ENCODE data around the gene CHCHD1.
"Not testable (repeated sequence)": the region's sequence is repeated elsewhere in the genome, so short reads cannot be mapped to it uniquely, and the experiment has no call there.

Gene CHCHD1

DNA sequence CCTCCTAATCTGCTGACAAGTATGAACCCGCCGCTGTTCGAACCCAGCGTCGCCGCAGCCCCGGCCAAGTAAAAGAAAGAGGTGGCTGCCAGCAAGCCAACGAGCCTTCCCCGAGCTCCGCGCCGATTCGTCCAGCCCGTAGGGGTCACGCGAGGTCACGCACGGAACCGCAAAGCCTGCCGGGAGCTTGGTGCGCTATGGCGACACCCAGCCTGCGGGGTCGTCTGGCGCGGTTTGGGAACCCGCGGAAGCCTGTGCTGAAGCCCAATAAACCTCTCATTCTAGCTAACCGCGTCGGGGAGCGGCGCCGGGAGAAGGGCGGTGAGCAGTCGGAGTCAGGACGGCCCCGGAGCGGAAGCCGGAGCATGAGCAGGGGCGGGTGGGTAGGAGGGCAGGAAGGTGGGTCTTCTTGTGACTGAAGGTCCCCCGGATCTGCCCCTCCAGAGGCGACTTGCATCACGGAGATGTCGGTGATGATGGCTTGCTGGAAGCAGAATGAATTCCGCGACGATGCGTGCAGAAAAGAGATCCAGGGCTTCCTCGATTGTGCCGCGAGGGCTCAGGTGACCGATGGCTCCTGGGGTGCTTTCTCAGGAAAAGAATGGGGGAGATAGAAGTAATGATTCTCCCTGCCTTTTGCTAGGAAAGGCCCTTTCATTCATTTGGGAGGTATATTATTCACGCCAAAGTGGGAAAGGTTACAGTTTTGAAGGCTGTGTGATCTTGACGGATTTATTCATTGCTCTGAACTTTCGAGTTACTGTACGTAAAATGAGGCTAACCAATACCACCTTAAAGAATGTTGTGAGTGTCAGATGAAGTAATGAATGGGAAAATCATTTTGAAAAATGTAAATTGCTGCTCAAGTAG, at the start of gene CHCHD1:
Gene CHCHD1 (plus strand): TSS at position 170 of the 870 bp plus-strand sequence. CDS start 28 bp downstream, at position 198.
- peak; percentile 86 to 91 (median 87) for DNase-seq (ENCODE audit: low read depth in 3 of 3)

DNA sequence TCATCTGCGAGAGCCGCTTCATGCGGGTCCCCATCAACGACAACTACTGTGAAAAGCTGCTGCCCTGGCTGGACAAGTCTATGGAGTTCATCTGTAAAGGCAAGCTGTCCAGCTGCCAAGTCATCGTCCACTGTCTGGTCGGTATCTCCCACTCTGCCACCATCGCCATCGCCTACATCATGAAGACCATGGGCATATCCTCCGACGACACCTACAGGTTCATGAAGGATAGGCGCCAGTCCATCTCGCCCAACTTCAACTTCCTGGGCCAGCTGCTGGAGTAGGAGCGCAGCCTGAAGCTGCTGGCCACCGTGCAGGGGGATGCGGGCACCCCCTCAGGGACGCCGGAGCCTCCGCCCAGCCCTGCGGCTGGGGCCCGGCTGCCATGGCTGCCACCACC, 49.4 kb upstream of the CHCHD1 start:
- DNase-seq (ENCODE audit: low read depth in 3 of 3): no peak

DNA sequence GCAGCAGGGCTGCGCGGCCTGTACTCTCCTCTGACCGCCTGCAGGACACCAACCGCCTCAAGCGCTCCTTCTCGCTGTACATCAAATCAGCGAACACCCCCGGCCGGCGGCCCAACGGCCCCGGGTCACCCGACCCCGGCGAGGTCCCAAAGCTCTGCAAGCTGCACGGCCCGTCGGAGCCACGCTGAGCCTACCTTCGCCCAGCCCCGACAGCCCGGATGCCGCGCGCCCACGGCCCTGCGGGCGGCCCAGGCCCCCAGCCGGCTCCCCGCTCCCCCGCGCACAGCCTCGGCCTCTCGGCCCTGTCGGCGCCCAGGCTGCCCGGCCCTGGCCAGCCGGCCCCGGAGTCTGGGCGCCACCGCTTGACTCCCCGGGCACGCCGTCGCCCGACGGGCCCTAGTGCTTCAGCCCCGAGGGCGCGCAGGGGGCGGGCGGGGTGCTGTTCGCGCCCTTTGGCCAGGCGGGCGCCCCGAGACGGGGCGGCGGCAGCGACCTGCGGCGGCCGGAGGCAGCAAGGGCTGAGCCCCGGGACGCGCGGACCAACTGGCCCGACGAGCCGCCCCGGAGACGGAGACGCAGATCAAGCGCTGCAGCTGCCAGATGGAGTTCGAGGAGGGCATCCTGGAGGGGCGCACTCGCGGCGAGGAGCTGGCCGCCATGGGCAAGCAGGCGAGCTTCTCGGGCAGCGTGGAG, 48.8 kb upstream of the CHCHD1 start:
- DNase-seq (ENCODE audit: low read depth in 3 of 3): no peak

DNA sequence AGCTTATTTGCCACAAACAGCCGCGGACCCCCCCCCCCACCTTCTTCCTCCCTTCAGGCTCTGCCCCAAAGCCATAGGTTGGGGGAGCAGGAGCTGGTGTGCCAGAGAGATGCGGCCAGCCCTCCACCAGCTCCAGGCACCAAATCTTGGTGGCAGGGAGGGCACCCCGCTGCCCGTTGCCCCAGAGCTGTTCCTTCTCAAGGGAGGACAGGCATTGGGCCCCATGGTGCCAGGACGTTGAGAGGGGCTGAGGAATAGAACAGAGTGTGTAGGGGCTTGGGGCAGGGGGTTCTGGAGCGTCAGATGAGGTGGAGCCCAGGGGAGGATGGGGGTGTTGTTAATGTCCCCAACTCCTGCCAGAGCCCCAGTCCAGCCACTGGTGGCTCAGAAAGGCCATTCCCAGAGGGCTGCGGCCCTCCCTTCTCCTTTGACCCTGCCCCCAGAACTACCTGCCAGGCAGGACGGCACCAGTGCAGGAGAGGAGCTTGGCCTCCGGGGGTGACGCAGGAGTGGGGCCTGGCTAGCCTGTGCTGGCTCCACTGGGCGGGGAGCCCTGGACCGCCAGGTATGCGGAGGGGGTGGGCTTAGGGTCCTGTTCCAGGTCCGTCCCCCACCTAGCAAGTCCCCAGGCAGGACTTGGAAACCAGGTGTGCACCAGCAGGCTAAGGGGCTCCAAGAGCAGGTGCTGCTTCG, 47.7 kb upstream of the CHCHD1 start:
- no peak for DNase-seq (ENCODE audit: low read depth in 3 of 3)

DNA sequence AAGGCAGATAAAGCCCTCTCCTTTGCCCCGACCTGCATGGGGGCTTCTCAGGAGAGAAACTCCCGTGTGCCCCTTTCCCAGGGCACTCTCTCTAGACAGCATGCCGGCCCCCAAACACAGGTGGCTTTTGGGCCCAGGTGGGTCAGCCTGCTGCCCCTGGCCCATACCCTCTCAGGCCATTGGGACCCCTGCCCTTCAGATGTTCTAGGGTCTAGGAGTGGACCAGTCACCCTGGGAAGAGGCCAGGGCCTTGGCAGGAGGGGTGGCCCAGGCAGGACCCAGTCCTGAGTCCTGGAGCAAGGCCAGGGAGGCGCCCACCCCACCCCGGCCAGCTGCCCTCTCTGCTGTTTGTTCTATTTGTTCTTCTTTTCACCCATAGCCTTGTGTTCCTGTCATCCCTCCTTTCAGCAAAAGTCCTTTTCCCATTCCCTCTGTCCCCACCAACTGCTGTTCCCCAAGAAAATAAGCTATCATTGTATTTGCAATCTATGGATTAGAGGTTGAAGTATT, 47.0 kb upstream of the CHCHD1 start:
- no peak for DNase-seq (ENCODE audit: low read depth in 3 of 3)

DNA sequence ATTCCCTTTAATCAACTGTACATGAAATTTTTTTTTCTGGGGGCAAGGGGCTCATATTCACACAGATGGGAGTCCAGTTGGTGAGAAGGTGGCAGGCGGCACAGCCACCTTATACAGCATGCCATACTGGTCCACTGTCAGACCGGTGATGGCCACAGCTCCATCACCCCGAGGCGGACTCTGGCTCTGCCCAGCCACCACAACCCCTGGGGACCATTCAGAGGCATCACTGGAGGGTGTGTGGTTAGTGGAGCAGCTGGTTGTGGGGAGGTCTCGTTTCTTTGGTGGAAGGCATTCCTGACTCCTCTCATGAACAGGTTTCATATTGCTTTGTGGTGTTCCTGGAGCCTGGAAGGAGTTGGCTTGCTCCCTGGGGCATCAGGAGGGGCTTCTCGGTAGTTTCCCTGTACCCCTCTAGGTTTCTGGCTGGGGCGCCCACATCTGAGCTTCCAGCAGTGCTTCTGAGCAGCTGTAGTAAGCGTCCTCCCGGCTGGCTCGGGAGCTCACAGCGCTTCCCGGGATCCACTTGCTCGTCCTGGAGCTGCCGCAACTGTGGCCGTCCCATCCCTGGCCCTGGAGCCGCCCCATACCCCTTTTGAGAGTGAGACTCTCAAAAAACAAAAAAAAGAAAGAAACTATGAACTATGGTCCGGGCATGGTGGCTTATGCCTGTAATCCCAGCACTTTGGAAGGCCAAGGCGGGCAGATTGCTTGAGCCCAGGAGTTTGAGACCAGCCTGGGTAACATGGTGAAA, 41.2 kb upstream of the CHCHD1 start:
- not testable (repeated sequence) for DNase-seq (ENCODE audit: low read depth in 3 of 3)

DNA sequence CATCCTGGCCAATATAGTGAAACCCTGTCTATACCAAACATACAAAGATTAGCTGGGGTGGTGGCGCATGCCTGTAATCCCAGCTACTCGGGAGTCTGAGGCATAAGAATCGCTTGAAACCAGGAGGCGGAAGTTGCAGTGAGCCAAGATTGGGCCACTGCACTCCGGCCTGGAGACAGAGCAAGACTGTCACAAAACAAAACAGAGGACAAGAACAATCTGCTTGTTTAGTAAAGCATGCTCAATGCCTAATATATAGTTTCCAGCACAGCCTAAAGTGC, 39.5 kb upstream of the CHCHD1 start:
- DNase-seq (ENCODE audit: low read depth in 3 of 3): no peak

DNA sequence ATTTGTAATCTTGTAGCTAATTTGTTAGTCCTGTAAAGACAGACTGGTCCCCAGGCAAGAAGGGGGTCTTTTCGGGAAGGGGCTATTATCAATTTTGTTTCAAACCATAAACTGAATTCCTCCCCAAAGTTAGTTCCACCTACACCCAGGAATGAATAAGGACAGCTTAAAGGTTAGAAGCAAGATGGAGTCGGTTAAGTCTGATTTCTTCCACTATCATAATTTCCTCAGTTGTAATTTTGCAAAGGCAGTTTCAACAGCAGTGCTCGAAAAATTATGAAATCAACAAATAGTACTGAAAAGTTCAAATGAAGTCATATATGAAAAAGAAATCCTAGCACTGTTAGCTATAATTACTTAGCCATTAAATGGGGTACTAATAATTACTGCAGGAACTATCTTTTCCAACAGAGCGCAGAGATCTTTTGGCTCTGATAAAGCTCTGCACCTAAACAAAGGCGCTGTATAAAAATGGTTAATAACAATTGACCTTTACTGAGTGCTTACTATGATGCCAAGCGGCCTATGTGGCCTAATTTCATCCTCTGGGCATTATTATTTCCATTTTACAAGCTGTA, 38.4 kb upstream of the CHCHD1 start:
- no peak for DNase-seq (ENCODE audit: low read depth in 3 of 3)

DNA sequence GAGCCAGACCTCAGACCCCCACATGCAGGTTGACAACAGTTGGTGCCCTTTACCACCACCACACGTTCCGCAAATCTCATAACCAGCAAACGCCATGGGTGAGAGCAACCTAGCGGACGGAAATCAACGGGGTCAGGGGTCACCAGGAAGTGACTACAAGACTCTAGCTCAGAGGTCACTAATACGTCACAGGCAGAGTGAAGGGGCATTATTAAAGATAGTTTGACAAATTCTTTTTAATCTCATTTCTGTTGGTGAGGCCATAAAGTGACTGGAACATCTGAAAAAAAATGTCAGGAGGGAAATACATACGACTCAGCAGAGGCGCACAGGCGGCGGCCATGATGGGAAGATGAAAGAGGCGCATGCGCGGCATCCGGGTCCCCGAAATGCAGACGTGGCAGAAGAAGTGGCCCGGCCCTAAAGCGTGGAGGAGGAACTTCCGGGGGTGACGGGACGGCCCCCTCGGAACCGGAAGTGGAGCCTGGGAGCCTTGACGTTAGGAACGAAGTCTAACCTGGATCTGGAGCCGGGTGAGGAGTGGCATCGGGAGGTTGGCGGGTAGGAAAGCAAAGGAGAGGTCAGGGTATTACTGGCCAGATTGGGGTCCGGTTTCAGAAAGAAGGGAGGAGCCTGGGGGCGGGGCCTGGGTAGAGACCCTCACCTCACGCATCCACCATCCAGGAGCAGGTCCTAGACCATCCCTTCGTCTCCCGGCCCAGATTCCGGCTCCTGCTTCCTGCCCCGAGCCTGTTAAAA, 37.8 kb upstream of the CHCHD1 start, which contains the start of gene SEC24C:
Gene SEC24C (plus strand): TSS at position 468 of the 759 bp plus-strand sequence. CDS start 2,461 bp downstream, outside the sequence.
- DNase-seq (ENCODE audit: low read depth in 3 of 3): peak; percentile 89 to 93 (median 92)

DNA sequence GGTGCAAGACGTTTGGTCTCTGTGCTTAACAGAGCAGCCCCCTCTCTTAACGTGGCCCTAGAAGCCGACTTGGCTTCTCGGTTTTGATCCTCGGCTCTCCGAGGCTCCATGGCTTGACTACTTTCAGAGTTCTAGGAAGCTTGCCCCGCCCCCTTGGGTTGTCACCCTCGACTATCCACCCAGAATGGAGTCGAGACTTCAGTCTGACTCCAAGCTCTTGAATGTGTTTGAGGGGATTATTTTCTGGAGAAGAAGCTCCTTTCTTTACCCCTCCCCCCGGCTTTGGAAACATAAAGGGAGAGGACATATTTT, 37.2 kb upstream of the CHCHD1 start:
- peak; percentile 37 to 65 (median 44) for DNase-seq (ENCODE audit: low read depth in 3 of 3)

DNA sequence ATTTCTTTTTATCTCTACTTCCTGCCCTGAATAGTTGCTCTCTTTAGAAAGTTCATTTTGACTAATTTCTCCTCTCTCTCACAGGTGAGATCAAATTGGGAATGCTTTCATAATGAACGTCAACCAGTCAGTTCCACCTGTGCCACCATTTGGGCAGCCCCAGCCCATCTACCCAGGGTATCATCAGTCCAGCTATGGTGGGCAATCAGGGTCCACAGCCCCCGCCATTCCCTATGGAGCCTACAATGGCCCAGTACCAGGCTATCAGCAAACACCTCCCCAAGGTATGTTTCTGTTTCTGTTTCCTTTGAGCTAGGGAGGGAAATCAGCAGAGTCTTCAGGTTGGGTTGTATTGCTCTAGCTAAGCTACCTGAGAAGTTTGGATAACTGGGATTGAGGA, 35.1 kb upstream of the CHCHD1 start:
- no peak for DNase-seq (ENCODE audit: low read depth in 3 of 3)

DNA sequence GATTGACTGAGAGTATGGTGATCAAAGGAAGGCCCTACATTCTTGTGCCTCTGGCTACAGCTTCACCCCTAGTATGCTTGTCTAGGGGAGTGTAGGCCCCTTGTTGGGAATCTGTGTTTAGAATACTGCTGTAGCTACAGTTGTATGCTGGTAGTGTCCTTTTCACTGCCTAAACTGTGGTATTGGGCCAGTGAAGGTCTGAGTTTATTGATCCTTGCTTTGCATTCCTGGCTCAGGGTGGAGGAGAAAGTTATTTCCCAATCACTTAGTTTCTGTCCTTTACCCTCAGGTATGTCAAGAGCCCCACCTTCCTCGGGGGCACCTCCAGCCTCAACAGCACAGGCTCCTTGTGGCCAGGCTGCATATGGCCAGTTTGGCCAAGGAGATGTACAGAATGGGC, 31.0 kb upstream of the CHCHD1 start:
- DNase-seq (ENCODE audit: low read depth in 3 of 3): no peak

DNA sequence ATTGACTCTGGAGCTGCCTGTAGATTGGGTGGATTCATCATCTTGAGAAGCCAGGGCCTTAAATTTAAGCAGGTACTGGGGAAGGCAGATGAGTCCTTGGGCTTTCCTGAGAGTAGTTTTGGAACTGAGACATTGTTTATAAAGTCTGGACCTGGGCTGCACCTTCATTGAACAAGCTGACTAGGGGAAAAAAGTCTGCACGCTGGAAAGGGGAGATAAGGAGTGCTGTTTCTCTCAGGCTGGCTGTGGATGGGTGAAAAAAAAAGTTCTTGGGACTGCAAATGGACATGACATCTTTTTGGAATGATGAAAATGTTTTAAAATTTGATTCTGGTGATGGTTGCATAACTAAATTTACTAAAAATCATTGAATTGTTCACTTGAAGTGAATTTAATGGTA, 25.7 kb upstream of the CHCHD1 start:
- DNase-seq (ENCODE audit: low read depth in 3 of 3): no peak

DNA sequence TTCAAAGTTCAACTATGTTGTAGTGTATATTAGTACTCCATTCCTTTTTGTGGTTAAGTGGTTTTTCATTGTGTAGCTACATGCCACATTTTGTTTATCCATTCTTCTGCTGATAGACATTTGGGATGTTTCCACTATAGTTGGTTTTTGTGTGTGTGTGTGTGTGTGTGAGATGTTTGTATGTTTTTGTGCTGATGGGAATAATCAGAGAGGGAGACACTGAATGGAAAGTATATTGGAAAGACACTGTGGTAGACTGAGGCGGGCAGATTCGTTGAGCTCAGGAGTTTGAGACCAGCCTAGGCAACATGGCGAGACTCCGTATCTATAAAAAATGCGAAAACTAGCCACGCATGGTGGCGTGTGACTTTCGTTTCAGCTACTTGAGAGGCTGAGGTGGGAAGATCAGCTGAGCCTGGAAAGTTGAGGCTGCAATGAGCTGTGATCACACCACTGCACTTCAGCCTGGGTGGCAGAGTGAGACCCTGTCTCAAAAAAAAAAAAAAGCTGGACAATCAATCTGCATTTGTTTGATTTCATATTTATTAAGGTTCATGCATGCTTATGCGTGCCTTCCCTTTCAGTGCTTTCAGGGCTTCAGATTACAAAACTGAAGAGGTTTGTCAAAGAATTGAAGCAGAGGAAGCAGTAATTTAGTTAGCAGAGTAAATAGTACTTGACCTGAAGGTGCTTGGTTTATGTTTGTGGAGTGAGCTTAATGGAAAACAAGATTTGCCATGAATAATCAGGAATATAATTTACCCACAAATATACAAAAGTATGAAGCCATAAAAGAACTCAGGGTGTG, 22.9 kb upstream of the CHCHD1 start:
- no peak for DNase-seq (ENCODE audit: low read depth in 3 of 3)

DNA sequence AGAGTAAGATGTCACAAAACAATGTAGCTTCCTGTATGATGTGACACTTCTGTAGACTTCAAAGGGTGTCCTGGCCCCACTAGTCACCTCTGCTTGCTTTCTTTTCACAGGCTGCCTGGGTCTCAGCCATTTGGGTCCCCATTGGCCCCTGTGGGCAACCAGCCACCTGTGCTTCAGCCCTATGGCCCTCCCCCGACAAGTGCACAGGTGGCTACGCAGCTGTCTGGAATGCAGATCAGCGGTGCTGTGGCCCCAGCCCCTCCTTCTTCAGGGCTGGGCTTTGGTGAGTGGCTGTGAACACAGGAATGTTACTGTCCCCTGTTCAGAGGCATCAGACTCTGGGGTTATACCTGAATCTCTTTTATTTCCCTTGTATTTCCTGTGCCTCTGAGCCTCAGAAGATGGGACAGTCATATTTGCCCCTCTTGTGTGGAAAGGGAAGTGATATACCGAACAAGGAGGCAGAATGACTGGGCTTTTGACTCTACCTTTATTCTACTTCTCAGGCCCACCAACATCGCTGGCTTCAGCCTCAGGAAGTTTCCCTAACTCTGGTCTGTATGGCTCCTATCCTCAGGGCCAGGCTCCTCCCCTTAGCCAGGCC, 22.2 kb upstream of the CHCHD1 start:
- DNase-seq (ENCODE audit: low read depth in 3 of 3): no peak

DNA sequence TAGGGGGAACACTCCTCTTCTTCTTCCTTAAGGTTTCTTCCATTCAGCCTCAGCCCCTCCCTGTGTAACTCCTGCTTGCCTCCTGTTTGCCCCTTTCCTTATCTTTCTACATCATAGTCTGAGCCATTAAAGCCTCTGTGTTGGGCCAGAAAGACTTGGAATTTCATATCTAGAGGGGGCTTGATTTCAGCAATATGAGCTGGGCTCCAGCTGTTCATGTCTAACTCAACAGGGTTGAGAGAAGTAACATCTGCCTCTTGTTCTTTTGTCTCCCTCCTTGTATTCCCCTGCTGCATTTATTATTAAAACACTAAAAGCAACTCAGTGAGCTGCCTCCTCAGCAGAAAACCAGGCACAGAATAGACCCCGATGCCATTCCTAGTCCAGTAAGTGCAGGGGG, 20.1 kb upstream of the CHCHD1 start:
- DNase-seq (ENCODE audit: low read depth in 3 of 3): no peak

DNA sequence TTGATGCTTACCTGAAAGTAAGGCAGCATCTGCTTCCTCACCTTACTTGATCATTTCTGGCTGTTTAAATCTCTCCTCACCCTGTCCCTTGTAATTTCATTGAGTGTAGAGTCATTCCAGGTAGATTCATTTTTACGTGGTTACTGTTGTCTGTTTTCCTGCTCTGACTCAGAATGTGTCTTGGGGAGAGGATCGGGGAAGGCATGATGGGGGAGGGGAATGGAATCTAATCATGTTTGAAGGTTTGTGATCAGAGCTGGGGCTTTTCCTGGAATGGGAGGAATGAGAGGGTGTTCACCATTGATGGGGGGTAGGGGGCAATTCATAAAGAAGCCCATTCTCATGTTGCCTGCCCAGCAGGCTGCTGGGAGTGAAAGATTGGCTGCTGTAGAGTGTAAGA, 18.9 kb upstream of the CHCHD1 start:
- DNase-seq (ENCODE audit: low read depth in 3 of 3): no peak

DNA sequence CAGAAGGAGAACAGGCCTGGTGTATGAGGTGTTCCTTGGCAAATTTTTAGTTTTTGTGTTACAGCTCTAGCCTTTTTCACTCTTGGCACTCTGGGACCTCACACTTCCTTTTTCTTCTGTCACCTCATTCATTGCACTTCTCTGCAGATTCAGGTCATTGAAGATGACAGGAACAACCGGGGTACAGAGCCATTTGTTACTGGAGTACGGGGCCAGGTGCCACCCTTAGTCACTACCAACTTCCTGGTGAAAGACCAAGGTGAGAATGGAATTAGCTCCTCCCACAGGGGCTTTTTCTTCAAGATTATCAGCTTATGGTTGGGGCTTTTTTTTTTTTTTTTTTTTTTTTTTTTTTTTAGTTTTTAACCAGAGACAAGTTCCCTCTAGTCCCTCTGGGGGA, 18.5 kb upstream of the CHCHD1 start:
- no peak for DNase-seq (ENCODE audit: low read depth in 3 of 3)

DNA sequence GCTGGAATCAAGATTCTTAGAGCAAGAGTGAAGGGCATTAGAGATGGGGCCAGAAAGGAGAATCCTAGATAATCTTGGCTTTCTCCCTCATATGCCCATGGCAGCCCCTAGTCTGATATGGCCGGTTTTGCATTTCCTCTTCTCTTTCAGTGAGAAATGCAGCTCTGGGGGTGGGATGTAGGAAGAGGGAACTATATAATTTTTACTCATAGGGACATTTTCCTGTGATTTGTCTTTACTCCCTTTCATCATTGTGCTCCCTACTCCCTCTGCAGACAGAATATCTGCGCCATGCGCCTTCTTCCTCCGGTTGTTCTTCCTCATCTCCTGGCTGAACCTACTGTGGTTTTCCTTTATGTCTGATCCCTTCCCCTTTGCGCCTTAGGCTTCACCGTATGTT, 16.8 kb upstream of the CHCHD1 start:
- DNase-seq (ENCODE audit: low read depth in 3 of 3): no peak

Measured in stimulated activated CD4-positive, alpha-beta T cell treated with anti-CD3 and anti-CD28 coated beads, TNF-alpha, amount 100 ng/mL, for 48 hours (primary cell).